Stimulated activated naive CD4-positive, alpha-beta T cell treated with Interleukin-2 at 50 U/mL for 16 hours (primary cell): ENCODE results near the gene ZSWIM4.
A peak's percentile ranks its signal among the peaks of the same experiment; 100 is the strongest.

Experiments used
- DNase-seq: peaks from one replicate; lab custom pipeline; 2025; lab: John Stamatoyannopoulos, UW

ZSWIM4 gene

GRCh38 chr19:13835791-13836723 is 40.8 kb downstream of the ZSWIM4 start:
- DNase-seq = no peak

- DNase-seq = no peak
These were observed 43.3 kb downstream of the ZSWIM4 start for GRCh38 chr19:13838435-13839129.

GRCh38 chr19:13839130-13839937 is 44.1 kb downstream of the ZSWIM4 start:
- DNase-seq = peak; percentile 92

GRCh38 chr19:13839938-13840304 is 44.7 kb downstream of the ZSWIM4 start:
- DNase-seq = no peak

GRCh38 chr19:13840305-13841085 is 45.3 kb downstream of the ZSWIM4 start:
- peak; percentile 61 for DNase-seq

- no peak for DNase-seq
These were observed 46.1 kb downstream of the ZSWIM4 start for GRCh38 chr19:13841086-13841961.

GRCh38 chr19:13841962-13842290 is 46.7 kb downstream of the ZSWIM4 start:
- DNase-seq = peak; percentile 26

GRCh38 chr19:13842291-13843103 is 47.3 kb downstream of the ZSWIM4 start:
- peak; percentile 65 for DNase-seq

- no peak for DNase-seq
These were observed 48.1 kb downstream of the ZSWIM4 start for GRCh38 chr19:13843104-13843921.

GRCh38 chr19:13844130-13844631 is 48.9 kb downstream of the ZSWIM4 start:
- no peak for DNase-seq

- DNase-seq = peak; percentile 94
These were observed 51.5 kb downstream of the ZSWIM4 start for GRCh38 chr19:13846557-13847406.

GRCh38 chr19:13847407-13848339 is 52.4 kb downstream of the ZSWIM4 start:
- DNase-seq = peak; percentile 81

GRCh38 chr19:13848340-13848677 is 53.1 kb downstream of the ZSWIM4 start:
- DNase-seq = no peak

- no peak for DNase-seq
These were observed 53.8 kb downstream of the ZSWIM4 start for GRCh38 chr19:13848798-13849676.

GRCh38 chr19:13849991-13850909 is 55.0 kb downstream of the ZSWIM4 start:
- peak; percentile 59 for DNase-seq
